GM23338 (cell line): ENCODE data around the gene RPL10A. TPM values are rescaled to one million over a fixed set of nuclear protein-coding genes. Genes with fewer than 3 reads are reported as not detected.

Experiments used
- ATAC-seq: fragments of 200-7000 bp; cut with Tn5 transposase; 3 replicates; pipeline ENCODE4 v1.9.1; 2020
- DNase-seq: peaks from one replicate; pipeline ENCODE4 v3.0.0-alpha.2; 2015; ENCODE audit warnings: low spot score
- H2AFZ ChIP-seq: fragments of 200-600 bp; sonication (generic); 2 replicates; pipeline ENCODE4 v1.8.0; 2016; ENCODE audit warnings: antibody characterized with exemption, mild to moderate bottlenecking, moderate library complexity
- H3F3A ChIP-seq: fragments of 200-600 bp; sonication (generic); replicated peaks from 2 replicates; pipeline ENCODE4 v1.8.0; 2017; ENCODE audit warnings: antibody characterized with exemption, mixed run types, low read depth
- H3K27ac ChIP-seq: fragments of 200-600 bp; sonication (generic); 2 replicates; pipeline ENCODE4 v1.6.1; 2016; ENCODE audit warnings: low read depth
- H3K27me3 ChIP-seq: fragments of 200-600 bp; sonication (generic); 2 replicates; pipeline ENCODE4 v1.8.0; 2016; ENCODE audit warnings: mild to moderate bottlenecking, mixed run types, moderate library complexity; ENCODE audit not compliant: insufficient read depth
- H3K36me3 ChIP-seq: fragments of 200-600 bp; sonication (generic); 2 replicates; pipeline ENCODE4 v1.8.0; 2016; ENCODE audit warnings: mild to moderate bottlenecking; ENCODE audit not compliant: insufficient read depth
- H3K4me1 ChIP-seq: fragments of 200-600 bp; sonication (generic); 2 replicates; pipeline ENCODE4 v1.8.0; 2016; ENCODE audit warnings: mild to moderate bottlenecking, moderate library complexity; ENCODE audit not compliant: insufficient read depth
- H3K4me2 ChIP-seq: fragments of 200-600 bp; sonication (generic); 2 replicates; pipeline ENCODE4 v1.7.1; 2017; ENCODE audit warnings: mixed run types
- H3K4me3 ChIP-seq: fragments of 200-600 bp; sonication (generic); 2 replicates; pipeline ENCODE4 v1.6.1; 2016; ENCODE audit warnings: mixed run types
- H3K79me2 ChIP-seq: fragments of 200-600 bp; sonication (generic); replicated peaks from 2 replicates; pipeline ENCODE4 v1.8.0; 2017; ENCODE audit warnings: mild to moderate bottlenecking; ENCODE audit not compliant: insufficient read depth
- H3K9me2 ChIP-seq: fragments of 200-600 bp; sonication (generic); 2 replicates; pipeline ENCODE4 v1.8.0; 2017; ENCODE audit not compliant: insufficient read depth
- H4K20me1 ChIP-seq: fragments of 200-600 bp; sonication (generic); replicated peaks from 2 replicates; pipeline ENCODE4 v1.8.0; 2017; ENCODE audit warnings: mild to moderate bottlenecking; ENCODE audit not compliant: insufficient read depth
- H3K27ac Mint-ChIP-seq: 2 replicates; pipeline ENCODE4 v1.8.0; 2020; ENCODE audit warnings: inconsistent platforms, mild to moderate bottlenecking, moderate library complexity, mixed read lengths
- H3K27me3 Mint-ChIP-seq: 3 replicates; pipeline ENCODE4 v1.8.0; 2022; ENCODE audit warnings: low read depth, mild to moderate bottlenecking, moderate library complexity, mixed read lengths, inconsistent platforms; ENCODE audit not compliant: insufficient read depth, poor library complexity
- H3K36me3 Mint-ChIP-seq: 3 replicates; pipeline ENCODE4 v1.8.0; 2021; ENCODE audit warnings: low read depth, mild to moderate bottlenecking, inconsistent platforms, moderate library complexity, mixed read lengths
- H3K4me1 Mint-ChIP-seq: 3 replicates; pipeline ENCODE4 v1.8.0; 2020; ENCODE audit warnings: mild to moderate bottlenecking, inconsistent platforms, mixed read lengths
- H3K4me3 Mint-ChIP-seq: 3 replicates; pipeline ENCODE4 v1.8.0; 2021; ENCODE audit warnings: moderate library complexity, mild to moderate bottlenecking, inconsistent platforms, mixed read lengths
- H3K9me3 Mint-ChIP-seq: 3 replicates; pipeline ENCODE4 v1.8.0; 2020; ENCODE audit warnings: moderate library complexity, mild to moderate bottlenecking, inconsistent platforms, mixed read lengths
- CREB1 ChIP-seq: fragments of 250-450 bp; sonication (Bioruptor Pico); IDR thresholded peaks from 2 replicates; pipeline ENCODE4 v1.5.0; 2020; ENCODE audit warnings: low read depth, mild to moderate bottlenecking, moderate library complexity
- CTCF ChIP-seq, 2 experiments: fragments of 200-600 bp in 1 of 2; sonication (generic) in 1 of 2; conservative IDR thresholded peaks; 2 replicates each; pipeline versions ENCODE4 v1.5.1 to v1.6.1; 2016 to 2017; ENCODE audit warnings: antibody characterized with exemption in 2 of 2, low read depth in 2 of 2, mild to moderate bottlenecking in 2 of 2, moderate library complexity in 1 of 2
- NANOG ChIP-seq: IDR thresholded peaks from 2 replicates; pipeline ENCODE4 v1.6.1; 2016; ENCODE audit warnings: antibody characterized with exemption, borderline replicate concordance
- POLR2AphosphoS5 ChIP-seq: IDR thresholded peaks from 2 replicates; pipeline ENCODE4 v1.6.1; 2016; ENCODE audit warnings: antibody characterized with exemption, low read depth
- ZNF462 ChIP-seq: fragments of 250-450 bp; sonication (Bioruptor Pico); IDR thresholded peaks from 2 replicates; pipeline ENCODE4 v1.5.0; 2020; ENCODE audit warnings: mild to moderate bottlenecking, moderate library complexity
- long read RNA-seq: library from polyadenylated mRNA; unstranded; transcript quantifications from one replicate; pipeline ENCODE4 v2.0.0, GENCODE V29; 2020; ENCODE audit not compliant: unreplicated experiment
- polyA plus RNA-seq: library from polyadenylated mRNA; unstranded; fragments of >200 nt; fragmentation: Nextera tagmentation; extraction: Ambion mirVana; gene quantifications from 2 replicates; pipeline ENCODE4 v1.2.1, GENCODE V29; 2016
- total RNA-seq: library from RNA; depleted of rRNA; stranded (reverse); fragments of >200 nt; shearing (Covaris generic); gene quantifications from 2 replicates; pipeline ENCODE4 v1.2.3, GENCODE V29; 2014; rRNA removed
- TF ChIP-seq, protein P1 (sequence below): IDR thresholded peaks from 2 replicates; pipeline ENCODE4 v1.6.1; 2016; ENCODE audit warnings: antibody characterized with exemption
- TF ChIP-seq, protein P2 (sequence below): IDR thresholded peaks from one replicate; pipeline ENCODE4 v1.6.1; 2018; ENCODE audit warnings: antibody characterized with exemption; ENCODE audit not compliant: unreplicated experiment

RPL10A gene
- 1,297 and 1,329 TPM in 2 replicates for total RNA-seq
- polyA plus RNA-seq, result 686 and 730 TPM in 2 replicates
- long read RNA-seq, transcript RPL10A-204 (6 exons, 962 nt), result minor isoform, 20 of 1,985 reads
- long read RNA-seq, transcript RPL10A-202 (5 exons, 1,063 nt), result minor isoform, 141 of 1,985 reads
- long read RNA-seq, transcript RPL10A-203 (5 exons, 1,069 nt), result minor isoform, 23 of 1,985 reads
- long read RNA-seq, transcript RPL10A-201 (6 exons, 716 nt), result major isoform, 1,657 of 1,985 reads
- long read RNA-seq, partial matches to known transcripts, result 84 of 1,985 reads
- long read RNA-seq, other reads (novel, unspliced or antisense), result 60 of 1,985 reads

DNA sequence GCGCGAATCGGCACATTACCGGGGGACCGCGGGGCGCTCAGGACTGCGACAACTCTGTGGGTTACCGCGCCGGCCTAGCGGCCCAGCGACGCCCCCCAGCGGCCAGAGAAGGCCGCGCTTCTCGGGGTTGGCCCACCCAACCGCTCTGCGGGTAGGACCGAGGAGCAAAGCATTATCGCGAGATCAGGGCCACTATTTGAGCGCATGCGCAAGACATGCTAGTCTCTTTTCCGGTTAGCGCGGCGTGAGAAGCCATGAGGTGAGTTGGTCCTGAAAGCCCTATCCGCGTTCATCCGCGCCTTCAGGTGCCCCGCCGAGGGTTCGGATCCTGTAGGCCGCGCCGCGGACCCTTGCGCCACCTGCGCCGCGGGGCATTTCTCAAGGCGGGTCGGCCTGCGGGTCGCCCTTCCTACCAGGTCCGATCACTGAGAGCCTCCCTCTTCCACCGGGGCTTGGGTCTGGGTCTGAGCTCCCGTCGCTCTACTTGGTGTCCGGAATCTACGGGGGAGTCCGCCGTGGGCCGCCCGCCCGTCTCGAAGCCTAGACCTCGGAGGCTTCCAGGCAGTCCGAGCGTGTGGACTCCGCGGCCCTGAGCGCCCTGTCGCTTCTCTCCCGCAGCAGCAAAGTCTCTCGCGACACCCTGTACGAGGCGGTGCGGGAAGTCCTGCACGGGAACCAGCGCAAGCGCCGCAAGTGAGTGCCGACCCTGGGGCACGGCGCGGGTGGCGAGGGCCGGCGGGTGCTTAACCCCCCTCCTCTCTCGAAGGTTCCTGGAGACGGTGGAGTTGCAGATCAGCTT is at the start of gene RPL10A:
TSS of gene RPL10A (plus strand) at position 221 of the 799 bp plus-strand sequence. CDS start at position 255, 34 bp downstream.
- Mint-ChIP-seq H3K27me3 (peaks cover 48% of the 10 kb centered on the region), H3K4me1 (peaks cover 43% of the 10 kb centered on the region), H3K9me3 (peaks cover 8% of the 10 kb centered on the region; the same call in 2 of the 3 replicates), H3K27ac (peak within 1 kb of the TSS; percentile 99), H3K4me3 (peak within 1 kb of the TSS; percentile 93), H3K36me3 (peaks cover 79% of the 10 kb centered on the region)
- peak within 1 kb of the TSS; percentile 95 for H2AFZ ChIP-seq
- H3K36me3 ChIP-seq, result peaks cover 38% of the 10 kb centered on the region
- H3F3A ChIP-seq, result peaks cover 53% of the 10 kb centered on the region
- DNase-seq (peak; percentile 98), ATAC-seq (peak; percentile 83)
- TF ChIP-seq POLR2AphosphoS5 (peak; percentile 100), ZNF462 (CRISPR knock-in tag) (no peak), CTCF (conservative IDR thresholded peaks at IDR 0.05; ENCODE audit: low read depth in 2 of 2) (peak; percentile 87 to 93), CREB1 (CRISPR knock-in tag) (peak; percentile 60), NANOG (no peak)
- TF ChIP-seq, protein P1, sequence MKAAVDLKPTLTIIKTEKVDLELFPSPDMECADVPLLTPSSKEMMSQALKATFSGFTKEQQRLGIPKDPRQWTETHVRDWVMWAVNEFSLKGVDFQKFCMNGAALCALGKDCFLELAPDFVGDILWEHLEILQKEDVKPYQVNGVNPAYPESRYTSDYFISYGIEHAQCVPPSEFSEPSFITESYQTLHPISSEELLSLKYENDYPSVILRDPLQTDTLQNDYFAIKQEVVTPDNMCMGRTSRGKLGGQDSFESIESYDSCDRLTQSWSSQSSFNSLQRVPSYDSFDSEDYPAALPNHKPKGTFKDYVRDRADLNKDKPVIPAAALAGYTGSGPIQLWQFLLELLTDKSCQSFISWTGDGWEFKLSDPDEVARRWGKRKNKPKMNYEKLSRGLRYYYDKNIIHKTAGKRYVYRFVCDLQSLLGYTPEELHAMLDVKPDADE, result peak; percentile 80
- TF ChIP-seq, protein P2, sequence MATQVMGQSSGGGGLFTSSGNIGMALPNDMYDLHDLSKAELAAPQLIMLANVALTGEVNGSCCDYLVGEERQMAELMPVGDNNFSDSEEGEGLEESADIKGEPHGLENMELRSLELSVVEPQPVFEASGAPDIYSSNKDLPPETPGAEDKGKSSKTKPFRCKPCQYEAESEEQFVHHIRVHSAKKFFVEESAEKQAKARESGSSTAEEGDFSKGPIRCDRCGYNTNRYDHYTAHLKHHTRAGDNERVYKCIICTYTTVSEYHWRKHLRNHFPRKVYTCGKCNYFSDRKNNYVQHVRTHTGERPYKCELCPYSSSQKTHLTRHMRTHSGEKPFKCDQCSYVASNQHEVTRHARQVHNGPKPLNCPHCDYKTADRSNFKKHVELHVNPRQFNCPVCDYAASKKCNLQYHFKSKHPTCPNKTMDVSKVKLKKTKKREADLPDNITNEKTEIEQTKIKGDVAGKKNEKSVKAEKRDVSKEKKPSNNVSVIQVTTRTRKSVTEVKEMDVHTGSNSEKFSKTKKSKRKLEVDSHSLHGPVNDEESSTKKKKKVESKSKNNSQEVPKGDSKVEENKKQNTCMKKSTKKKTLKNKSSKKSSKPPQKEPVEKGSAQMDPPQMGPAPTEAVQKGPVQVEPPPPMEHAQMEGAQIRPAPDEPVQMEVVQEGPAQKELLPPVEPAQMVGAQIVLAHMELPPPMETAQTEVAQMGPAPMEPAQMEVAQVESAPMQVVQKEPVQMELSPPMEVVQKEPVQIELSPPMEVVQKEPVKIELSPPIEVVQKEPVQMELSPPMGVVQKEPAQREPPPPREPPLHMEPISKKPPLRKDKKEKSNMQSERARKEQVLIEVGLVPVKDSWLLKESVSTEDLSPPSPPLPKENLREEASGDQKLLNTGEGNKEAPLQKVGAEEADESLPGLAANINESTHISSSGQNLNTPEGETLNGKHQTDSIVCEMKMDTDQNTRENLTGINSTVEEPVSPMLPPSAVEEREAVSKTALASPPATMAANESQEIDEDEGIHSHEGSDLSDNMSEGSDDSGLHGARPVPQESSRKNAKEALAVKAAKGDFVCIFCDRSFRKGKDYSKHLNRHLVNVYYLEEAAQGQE, result peak; percentile 50
- H3K4me2 ChIP-seq, result peak within 1 kb of the TSS; percentile 100
- H3K27me3 ChIP-seq, result peaks cover 5% of the 10 kb centered on the region; the same call in 1 of the 2 replicates
- H3K79me2 ChIP-seq, result peaks cover 33% of the 10 kb centered on the region
- peaks cover 25% of the 10 kb centered on the region for H3K4me1 ChIP-seq
- H3K4me3 ChIP-seq, result peak within 1 kb of the TSS; percentile 100
- H4K20me1 ChIP-seq, result peaks cover 40% of the 10 kb centered on the region
- H3K27ac ChIP-seq, result peak within 1 kb of the TSS; percentile 96
- no peaks in the 10 kb centered on the region for H3K9me2 ChIP-seq
